Measurements from ENCODE around the gene ASIC4.

DNA sequence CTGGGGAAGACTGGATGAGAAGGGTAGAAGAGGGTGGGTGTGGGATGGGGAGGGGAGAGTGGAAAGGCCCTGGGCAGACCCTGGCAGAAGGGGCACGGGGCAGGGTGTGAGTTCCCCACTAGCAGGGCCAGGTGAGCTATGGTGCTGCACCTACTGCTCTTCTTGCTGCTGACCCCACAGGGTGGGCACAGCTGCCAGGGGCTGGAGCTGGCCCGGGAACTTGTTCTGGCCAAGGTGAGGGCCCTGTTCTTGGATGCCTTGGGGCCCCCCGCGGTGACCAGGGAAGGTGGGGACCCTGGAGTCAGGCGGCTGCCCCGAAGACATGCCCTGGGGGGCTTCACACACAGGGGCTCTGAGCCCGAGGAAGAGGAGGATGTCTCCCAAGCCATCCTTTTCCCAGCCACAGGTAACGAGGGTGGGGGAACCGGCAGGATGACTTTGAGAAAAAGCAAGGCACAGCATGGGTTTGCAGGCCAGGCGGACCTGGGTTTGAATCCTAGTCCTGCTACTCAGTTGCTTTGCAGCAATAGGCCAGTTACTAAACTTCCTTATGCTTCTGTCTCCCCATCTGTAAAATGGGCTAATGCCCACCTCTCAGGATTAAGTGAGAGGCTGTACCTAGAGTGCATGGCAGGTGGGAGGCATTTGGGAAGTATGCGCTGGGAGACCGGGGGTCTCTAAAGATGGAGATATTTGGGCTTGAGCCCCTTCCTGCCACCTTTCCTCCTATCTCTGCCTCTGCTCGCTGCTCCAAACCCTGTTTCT, 58.1 kb downstream of the ASIC4 start, which contains the start of gene INHA:
- no peak for TF ChIP-seq MAFK (IDR thresholded peaks at IDR 0.05; ENCODE audit: partially characterized antibody)
- TF ChIP-seq, protein P1, sequence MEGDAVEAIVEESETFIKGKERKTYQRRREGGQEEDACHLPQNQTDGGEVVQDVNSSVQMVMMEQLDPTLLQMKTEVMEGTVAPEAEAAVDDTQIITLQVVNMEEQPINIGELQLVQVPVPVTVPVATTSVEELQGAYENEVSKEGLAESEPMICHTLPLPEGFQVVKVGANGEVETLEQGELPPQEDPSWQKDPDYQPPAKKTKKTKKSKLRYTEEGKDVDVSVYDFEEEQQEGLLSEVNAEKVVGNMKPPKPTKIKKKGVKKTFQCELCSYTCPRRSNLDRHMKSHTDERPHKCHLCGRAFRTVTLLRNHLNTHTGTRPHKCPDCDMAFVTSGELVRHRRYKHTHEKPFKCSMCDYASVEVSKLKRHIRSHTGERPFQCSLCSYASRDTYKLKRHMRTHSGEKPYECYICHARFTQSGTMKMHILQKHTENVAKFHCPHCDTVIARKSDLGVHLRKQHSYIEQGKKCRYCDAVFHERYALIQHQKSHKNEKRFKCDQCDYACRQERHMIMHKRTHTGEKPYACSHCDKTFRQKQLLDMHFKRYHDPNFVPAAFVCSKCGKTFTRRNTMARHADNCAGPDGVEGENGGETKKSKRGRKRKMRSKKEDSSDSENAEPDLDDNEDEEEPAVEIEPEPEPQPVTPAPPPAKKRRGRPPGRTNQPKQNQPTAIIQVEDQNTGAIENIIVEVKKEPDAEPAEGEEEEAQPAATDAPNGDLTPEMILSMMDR (IDR thresholded peaks at IDR 0.05), result no peak
- TF ChIP-seq HOXA7 (CRISPR knock-in tag; IDR thresholded peaks at IDR 0.05), result no peak
- no peak for TF ChIP-seq NR3C1 (IDR thresholded peaks at IDR 0.05)
- no peak for TF ChIP-seq RAD21 (conservative IDR thresholded peaks at IDR 0.05 in 1 of 2, IDR thresholded peaks at IDR 0.05 in 1 of 2)
- TF ChIP-seq, protein P2, sequence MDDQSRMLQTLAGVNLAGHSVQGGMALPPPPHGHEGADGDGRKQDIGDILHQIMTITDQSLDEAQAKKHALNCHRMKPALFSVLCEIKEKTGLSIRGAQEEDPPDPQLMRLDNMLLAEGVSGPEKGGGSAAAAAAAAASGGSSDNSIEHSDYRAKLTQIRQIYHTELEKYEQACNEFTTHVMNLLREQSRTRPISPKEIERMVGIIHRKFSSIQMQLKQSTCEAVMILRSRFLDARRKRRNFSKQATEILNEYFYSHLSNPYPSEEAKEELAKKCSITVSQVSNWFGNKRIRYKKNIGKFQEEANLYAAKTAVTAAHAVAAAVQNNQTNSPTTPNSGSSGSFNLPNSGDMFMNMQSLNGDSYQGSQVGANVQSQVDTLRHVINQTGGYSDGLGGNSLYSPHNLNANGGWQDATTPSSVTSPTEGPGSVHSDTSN (IDR thresholded peaks at IDR 0.05), result no peak
- TF ChIP-seq ZFP36 (IDR thresholded peaks at IDR 0.05; ENCODE audit: borderline replicate concordance, partially characterized antibody), result no peak
- TF ChIP-seq POLR2A (IDR thresholded peaks at IDR 0.05; ENCODE audit: low read length), result no peak
- TF ChIP-seq EP300 (IDR thresholded peaks at IDR 0.05), result no peak
- TF ChIP-seq RFX5 (IDR thresholded peaks at IDR 0.05), result no peak
- no peak for TF ChIP-seq KDM1A (IDR thresholded peaks at IDR 0.05; ENCODE audit: low read depth)
- TF ChIP-seq, protein P3, sequence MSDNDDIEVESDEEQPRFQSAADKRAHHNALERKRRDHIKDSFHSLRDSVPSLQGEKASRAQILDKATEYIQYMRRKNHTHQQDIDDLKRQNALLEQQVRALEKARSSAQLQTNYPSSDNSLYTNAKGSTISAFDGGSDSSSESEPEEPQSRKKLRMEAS (IDR thresholded peaks at IDR 0.05), result no peak
- TF ChIP-seq SMC3 (IDR thresholded peaks at IDR 0.05), result no peak
- no peak for TF ChIP-seq JUN (IDR thresholded peaks at IDR 0.05)
